A549 (cell line): ENCODE data around the gene PPP1R12C.

Experiments used
- CBX2 ChIP-seq: fragments of 200-600 bp; sonication (generic); IDR thresholded peaks from 2 replicates; pipeline ENCODE4 v1.6.1; 2016; ENCODE audit warnings: low read depth, mild to moderate bottlenecking, borderline replicate concordance
- CEBPB ChIP-seq, 2 experiments: fragments of >200 bp in 1 of 2; sonication (Bioruptor Twin) in 1 of 2; formaldehyde crosslinking in 1 of 2; IDR thresholded peaks; 2 replicates each; pipeline ENCODE4 v1.6.1; 2012 to 2016
- CHD2 ChIP-seq: fragments of 150-350 bp; IDR thresholded peaks from 2 replicates; pipeline ENCODE4 v1.6.1; 2014; ENCODE audit warnings: low read length; ENCODE audit not compliant: partially characterized antibody
- CTCF ChIP-seq: fragments of >200 bp; sonication (Bioruptor Twin); formaldehyde crosslinking; IDR thresholded peaks from 3 replicates; pipeline ENCODE4 v1.5.1; 2016
- ESRRA ChIP-seq: fragments of 150-350 bp; IDR thresholded peaks from 2 replicates; pipeline ENCODE4 v1.6.1; 2014; ENCODE audit warnings: mild to moderate bottlenecking, low read length, borderline replicate concordance
- POLR2A ChIP-seq: IDR thresholded peaks from 2 replicates; pipeline ENCODE4 v1.6.1; 2012; ENCODE audit warnings: mild to moderate bottlenecking, low read length
- RFX5 ChIP-seq: fragments of 450-650 bp; IDR thresholded peaks from 2 replicates; pipeline ENCODE4 v1.7.1; 2014; ENCODE audit warnings: antibody characterized with exemption, mild to moderate bottlenecking, moderate library complexity
- TP53 ChIP-seq: fragments of 250-450 bp; sonication (Bioruptor Pico); IDR thresholded peaks from 2 replicates; pipeline ENCODE4 v1.5.0; 2021; ENCODE audit warnings: mild to moderate bottlenecking, moderate library complexity
- TF ChIP-seq, protein P1 (sequence below): IDR thresholded peaks from 2 replicates; pipeline ENCODE4 v1.6.1; 2012
- TF ChIP-seq, protein P2 (sequence below): fragments of 250-450 bp; sonication (Bioruptor Pico); IDR thresholded peaks from 2 replicates; pipeline ENCODE4 v1.5.0; 2021; ENCODE audit warnings: mild to moderate bottlenecking, moderate library complexity, borderline replicate concordance
- TF ChIP-seq, protein P3 (sequence below): fragments of 200-600 bp; sonication (generic); IDR thresholded peaks from 2 replicates; pipeline ENCODE4 v1.6.1; 2016; ENCODE audit warnings: antibody characterized with exemption, mild to moderate bottlenecking, moderate library complexity

DNA sequence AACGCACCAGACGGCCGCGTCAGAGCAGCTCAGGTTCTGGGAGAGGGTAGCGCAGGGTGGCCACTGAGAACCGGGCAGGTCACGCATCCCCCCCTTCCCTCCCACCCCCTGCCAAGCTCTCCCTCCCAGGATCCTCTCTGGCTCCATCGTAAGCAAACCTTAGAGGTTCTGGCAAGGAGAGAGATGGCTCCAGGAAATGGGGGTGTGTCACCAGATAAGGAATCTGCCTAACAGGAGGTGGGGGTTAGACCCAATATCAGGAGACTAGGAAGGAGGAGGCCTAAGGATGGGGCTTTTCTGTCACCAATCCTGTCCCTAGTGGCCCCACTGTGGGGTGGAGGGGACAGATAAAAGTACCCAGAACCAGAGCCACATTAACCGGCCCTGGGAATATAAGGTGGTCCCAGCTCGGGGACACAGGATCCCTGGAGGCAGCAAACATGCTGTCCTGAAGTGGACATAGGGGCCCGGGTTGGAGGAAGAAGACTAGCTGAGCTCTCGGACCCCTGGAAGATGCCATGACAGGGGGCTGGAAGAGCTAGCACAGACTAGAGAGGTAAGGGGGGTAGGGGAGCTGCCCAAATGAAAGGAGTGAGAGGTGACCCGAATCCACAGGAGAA is 1.9 kb downstream of the PPP1R12C start:
- no peak for TF ChIP-seq CTCF
- TF ChIP-seq POLR2A: no peak
- no peak for TF ChIP-seq CHD2
- no peak for TF ChIP-seq CBX2
- no peak for TF ChIP-seq CEBPB (IDR thresholded peaks at IDR 0.05)
- no peak for TF ChIP-seq RFX5
- TF ChIP-seq, protein P1, sequence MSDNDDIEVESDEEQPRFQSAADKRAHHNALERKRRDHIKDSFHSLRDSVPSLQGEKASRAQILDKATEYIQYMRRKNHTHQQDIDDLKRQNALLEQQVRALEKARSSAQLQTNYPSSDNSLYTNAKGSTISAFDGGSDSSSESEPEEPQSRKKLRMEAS: no peak
- TF ChIP-seq TP53 (CRISPR knock-in tag): no peak
- TF ChIP-seq, protein P2, sequence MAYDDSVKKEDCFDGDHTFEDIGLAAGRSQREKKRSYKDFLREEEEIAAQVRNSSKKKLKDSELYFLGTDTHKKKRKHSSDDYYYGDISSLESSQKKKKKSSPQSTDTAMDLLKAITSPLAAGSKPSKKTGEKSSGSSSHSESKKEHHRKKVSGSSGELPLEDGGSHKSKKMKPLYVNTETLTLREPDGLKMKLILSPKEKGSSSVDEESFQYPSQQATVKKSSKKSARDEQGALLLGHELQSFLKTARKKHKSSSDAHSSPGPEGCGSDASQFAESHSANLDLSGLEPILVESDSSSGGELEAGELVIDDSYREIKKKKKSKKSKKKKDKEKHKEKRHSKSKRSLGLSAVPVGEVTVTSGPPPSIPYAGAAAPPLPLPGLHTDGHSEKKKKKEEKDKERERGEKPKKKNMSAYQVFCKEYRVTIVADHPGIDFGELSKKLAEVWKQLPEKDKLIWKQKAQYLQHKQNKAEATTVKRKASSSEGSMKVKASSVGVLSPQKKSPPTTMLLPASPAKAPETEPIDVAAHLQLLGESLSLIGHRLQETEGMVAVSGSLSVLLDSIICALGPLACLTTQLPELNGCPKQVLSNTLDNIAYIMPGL: no peak
- TF ChIP-seq, protein P3, sequence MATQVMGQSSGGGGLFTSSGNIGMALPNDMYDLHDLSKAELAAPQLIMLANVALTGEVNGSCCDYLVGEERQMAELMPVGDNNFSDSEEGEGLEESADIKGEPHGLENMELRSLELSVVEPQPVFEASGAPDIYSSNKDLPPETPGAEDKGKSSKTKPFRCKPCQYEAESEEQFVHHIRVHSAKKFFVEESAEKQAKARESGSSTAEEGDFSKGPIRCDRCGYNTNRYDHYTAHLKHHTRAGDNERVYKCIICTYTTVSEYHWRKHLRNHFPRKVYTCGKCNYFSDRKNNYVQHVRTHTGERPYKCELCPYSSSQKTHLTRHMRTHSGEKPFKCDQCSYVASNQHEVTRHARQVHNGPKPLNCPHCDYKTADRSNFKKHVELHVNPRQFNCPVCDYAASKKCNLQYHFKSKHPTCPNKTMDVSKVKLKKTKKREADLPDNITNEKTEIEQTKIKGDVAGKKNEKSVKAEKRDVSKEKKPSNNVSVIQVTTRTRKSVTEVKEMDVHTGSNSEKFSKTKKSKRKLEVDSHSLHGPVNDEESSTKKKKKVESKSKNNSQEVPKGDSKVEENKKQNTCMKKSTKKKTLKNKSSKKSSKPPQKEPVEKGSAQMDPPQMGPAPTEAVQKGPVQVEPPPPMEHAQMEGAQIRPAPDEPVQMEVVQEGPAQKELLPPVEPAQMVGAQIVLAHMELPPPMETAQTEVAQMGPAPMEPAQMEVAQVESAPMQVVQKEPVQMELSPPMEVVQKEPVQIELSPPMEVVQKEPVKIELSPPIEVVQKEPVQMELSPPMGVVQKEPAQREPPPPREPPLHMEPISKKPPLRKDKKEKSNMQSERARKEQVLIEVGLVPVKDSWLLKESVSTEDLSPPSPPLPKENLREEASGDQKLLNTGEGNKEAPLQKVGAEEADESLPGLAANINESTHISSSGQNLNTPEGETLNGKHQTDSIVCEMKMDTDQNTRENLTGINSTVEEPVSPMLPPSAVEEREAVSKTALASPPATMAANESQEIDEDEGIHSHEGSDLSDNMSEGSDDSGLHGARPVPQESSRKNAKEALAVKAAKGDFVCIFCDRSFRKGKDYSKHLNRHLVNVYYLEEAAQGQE: no peak
- no peak for TF ChIP-seq ESRRA
